Measurements from ENCODE around the gene TOMM20.

DNA sequence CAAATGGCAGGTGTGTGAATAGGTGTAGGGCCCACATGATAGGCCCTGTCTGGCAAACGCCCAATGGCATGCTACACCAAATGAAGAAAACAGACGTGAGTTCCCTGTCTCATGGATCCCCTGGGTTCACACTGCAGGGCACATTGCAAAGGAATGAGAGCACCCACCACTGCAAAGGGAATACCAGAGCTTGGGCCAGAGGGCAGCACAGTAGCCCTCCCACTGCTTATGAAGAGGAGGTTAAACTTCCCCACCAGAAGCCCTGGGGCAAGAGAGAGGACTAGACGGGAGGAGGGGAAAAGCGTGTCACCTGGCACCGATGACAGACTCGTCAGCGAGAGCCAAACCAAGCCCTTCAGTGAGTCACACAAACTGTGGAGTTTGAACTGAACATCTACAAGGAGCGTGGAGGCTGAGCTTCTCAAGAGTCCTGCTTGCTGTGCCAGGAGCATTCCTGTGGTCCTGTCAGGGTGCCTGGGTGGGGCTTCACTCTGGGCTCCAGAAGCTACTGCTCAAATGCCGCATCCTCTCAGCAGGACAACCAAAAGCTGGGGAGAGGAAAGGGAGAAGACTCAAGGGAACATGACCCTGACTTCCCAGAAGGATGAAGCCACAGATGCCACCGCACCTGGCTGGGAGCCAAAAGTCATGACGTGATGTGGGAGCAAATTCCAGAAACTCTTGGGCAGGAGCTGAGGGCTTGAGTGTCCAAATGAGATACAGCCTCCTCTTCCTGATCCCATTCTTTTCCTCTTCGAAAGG, 61.1 kb downstream of the TOMM20 start:
- no peak for TF ChIP-seq CTCF (IDR thresholded peaks at IDR 0.05)
- TF ChIP-seq EZH2 (IDR thresholded peaks at IDR 0.05), result no peak
- TF ChIP-seq EZH2phosphoT487 (IDR thresholded peaks at IDR 0.05), result no peak

All from neural progenitor cell (in vitro differentiated cells).